ENCODE measurements around the gene CELSR1. TPM values are rescaled to one million over a fixed set of nuclear protein-coding genes. Genes with fewer than 3 reads are reported as not detected.

CELSR1 gene
- total RNA-seq, 1 experiment from 2014 or later: 22.6 TPM

DNA sequence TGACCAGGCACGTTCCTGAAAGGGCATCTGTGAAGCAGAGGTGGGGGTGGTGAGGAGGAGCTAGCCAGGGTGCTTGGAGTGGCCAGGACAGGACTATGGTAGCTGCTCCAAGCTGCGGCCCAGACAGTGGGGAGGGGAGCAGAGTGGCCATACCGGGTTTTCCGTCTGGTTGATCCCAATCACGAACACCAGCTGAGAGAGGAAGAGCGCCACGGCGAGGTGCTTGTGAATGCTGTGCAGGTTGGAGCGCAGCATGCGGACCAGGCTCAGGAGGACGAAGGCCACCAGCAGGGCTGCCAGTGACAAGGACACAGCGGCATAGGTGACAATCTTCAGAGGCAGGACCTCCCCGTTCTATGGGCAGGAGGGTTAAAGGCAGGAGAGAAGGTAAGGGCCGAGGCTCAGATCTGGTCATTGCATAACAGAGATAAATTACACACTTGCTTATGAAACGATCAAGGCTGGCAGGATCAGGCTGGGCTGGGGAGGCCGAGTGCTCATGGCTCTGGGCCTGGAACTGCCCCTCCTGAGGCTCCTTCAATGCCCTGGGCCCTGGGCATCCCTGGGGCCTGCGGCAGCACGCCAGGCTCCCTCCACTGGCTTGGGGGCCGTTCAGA, 160.4 kb downstream of the CELSR1 start:
- Histone ChIP-seq H3K23me2 (ENCODE audit: insufficient read length, low read depth, low read length, poor library complexity, severe bottlenecking) (peaks cover 4% of the 10 kb centered on the region), H2AK5ac (ENCODE audit: insufficient read length, low read length) (no peak overlapping the region), H3K4me2 (ENCODE audit: insufficient read depth, insufficient read length, low read length) (no peak overlapping the region), H2BK15ac (ENCODE audit: low read depth, low read length) (no peak overlapping the region), H2BK20ac (ENCODE audit: low read depth, low read length, poor library complexity, severe bottlenecking) (no peak overlapping the region), H4K5ac (ENCODE audit: insufficient read length, low read depth, low read length) (no peak overlapping the region), H3K27ac (ENCODE audit: insufficient read length, low read depth, low read length) (no peak overlapping the region), H4K8ac (replicated peaks; ENCODE audit: insufficient read length, low read depth, low read length) (no peak overlapping the region), H2BK5ac (ENCODE audit: insufficient read length, low read length) (no peak overlapping the region), H3K56ac (ENCODE audit: insufficient read length, low read depth, low read length) (no peak overlapping the region), H3K79me2 (ENCODE audit: insufficient read depth, low read length) (no peaks in the 10 kb centered on the region), H3K9ac (ENCODE audit: extremely low read depth, insufficient read length, low read length) (no peak overlapping the region), H3K27me3 (ENCODE audit: insufficient read depth, low read length) (no peaks in the 10 kb centered on the region), H3K18ac (ENCODE audit: insufficient read length, low read depth, low read length) (no peak overlapping the region), H2BK12ac (ENCODE audit: insufficient read length, low read depth, low read length) (peak overlapping the region; percentile 4), H3K9me3 (ENCODE audit: control insufficient read depth, low read depth, low read length) (no peaks in the 10 kb centered on the region), H2AFZ (ENCODE audit: low read length) (no peak overlapping the region), H4K91ac (ENCODE audit: insufficient read length, low read depth, low read length) (no peak overlapping the region), H3K23ac (ENCODE audit: insufficient read length, low read depth, low read length) (no peak overlapping the region), H2BK120ac (ENCODE audit: low read depth, low read length, poor library complexity, severe bottlenecking) (no peak overlapping the region), H3K14ac (ENCODE audit: insufficient read depth, low read length) (peak overlapping the region; percentile 24), H4K20me1 (ENCODE audit: control insufficient read depth, insufficient read depth, insufficient read length) (peaks cover 2% of the 10 kb centered on the region), H3K4me1 (ENCODE audit: insufficient read depth, low read length) (peaks cover 6% of the 10 kb centered on the region; the same call in 1 of the 2 replicates), H3K79me1 (ENCODE audit: insufficient read depth, low read depth, low read length, poor library complexity, severe bottlenecking) (no peaks in the 10 kb centered on the region), H3T11ph (ENCODE audit: low read length) (no peak overlapping the region), H3K4ac (ENCODE audit: low read depth, low read length) (no peak overlapping the region)
- peaks cover 5 to 7% of the 10 kb centered on the region in 2 experiments; a peak in 2 of 5 replicates for H3K9me3 Mint-ChIP-seq
- H3K4me1 Mint-ChIP-seq: peaks cover 42 to 47% of the 10 kb centered on the region in 2 experiments
- DNase-seq: no peak
- H3K27me3 Mint-ChIP-seq (ENCODE audit: low read depth): no peaks in the 10 kb centered on the region
- no CpG with 5 or more reads among the region's 19 CpGs for WGBS (ENCODE audit: extremely low coverage, insufficient read length, low lambda C conversion rate)
- no peak overlapping the region; a peak in 1 of 5 replicates for H3K4me3 Mint-ChIP-seq
- H3K27ac Mint-ChIP-seq: peak overlapping the region; percentile 49 to 84 (median 72); a peak in 4 of 7 replicates
- H3K36me3 Mint-ChIP-seq (ENCODE audit: insufficient read depth in 1 of 3, low read depth in 3 of 3): peaks cover 14 to 33% (median 22%) of the 10 kb centered on the region in 3 experiments
- TF ChIP-seq, protein P1, sequence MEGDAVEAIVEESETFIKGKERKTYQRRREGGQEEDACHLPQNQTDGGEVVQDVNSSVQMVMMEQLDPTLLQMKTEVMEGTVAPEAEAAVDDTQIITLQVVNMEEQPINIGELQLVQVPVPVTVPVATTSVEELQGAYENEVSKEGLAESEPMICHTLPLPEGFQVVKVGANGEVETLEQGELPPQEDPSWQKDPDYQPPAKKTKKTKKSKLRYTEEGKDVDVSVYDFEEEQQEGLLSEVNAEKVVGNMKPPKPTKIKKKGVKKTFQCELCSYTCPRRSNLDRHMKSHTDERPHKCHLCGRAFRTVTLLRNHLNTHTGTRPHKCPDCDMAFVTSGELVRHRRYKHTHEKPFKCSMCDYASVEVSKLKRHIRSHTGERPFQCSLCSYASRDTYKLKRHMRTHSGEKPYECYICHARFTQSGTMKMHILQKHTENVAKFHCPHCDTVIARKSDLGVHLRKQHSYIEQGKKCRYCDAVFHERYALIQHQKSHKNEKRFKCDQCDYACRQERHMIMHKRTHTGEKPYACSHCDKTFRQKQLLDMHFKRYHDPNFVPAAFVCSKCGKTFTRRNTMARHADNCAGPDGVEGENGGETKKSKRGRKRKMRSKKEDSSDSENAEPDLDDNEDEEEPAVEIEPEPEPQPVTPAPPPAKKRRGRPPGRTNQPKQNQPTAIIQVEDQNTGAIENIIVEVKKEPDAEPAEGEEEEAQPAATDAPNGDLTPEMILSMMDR (conservative IDR thresholded peaks at IDR 0.05): no peak

All from H9 (cell line).